Myocyte (in vitro differentiated cells): ENCODE measurements around the gene CELF2. TPM values are rescaled to one million over a fixed set of nuclear protein-coding genes. Genes with fewer than 3 reads are reported as not detected.
A peak's percentile ranks its signal among the peaks of the same experiment; 100 is the strongest.

Experiments
- DNase-seq: peaks from one replicate; pipeline ENCODE4 v3.0.0-alpha.2; 2012; ENCODE audit warnings: low read depth
- total RNA-seq: library from RNA; depleted of rRNA; stranded (reverse); fragments of >200 nt; gene quantifications from 2 replicates; pipeline ENCODE4 v1.2.3, GENCODE V29; 2014

The CELF2 gene
- total RNA-seq, 1 donor from 2014 or later = 71.0 TPM

DNA sequence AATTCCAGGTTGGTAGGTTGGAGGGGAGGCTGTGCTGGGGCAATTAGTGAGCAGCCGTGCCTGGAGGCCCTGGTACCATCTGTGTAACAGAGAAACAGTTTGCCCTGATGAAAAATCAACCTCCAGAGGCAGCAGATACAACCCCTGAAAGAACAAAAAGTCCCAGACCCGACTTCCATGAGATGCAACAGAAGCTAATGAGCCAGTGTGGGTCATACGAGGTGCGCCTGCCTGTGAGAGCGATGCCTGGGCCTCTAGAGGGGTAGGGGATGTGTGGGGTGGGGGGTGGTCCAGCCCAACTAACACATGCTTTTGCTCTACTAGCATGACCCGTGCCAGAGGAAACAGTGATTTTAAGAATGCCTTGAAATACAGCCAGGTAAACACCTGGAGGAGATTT, 39.3 kb downstream of the CELF2 start:
- no peak for DNase-seq

DNA sequence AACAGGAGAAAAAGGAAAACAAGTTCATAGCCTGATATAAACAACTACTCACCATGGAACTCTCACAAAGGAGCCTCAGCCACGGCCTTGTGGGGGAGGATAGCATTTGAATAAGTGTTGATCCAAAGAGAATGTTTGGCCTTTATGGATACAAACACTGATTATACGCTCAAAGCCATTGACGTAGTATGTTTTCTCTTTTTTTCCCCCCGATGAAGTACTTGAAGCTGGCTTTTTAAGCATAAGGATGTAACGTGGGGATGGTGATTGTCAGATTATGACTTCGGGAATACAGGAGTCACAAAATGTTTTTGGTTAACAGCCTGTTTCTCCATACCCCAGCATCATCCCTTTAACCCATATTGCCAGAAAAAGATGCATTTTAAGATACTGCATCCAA, 39.8 kb downstream of the CELF2 start:
- no peak for DNase-seq

GRCh38 chr10:11057994-11058393, 40.3 kb downstream of the CELF2 start:
- DNase-seq = no peak

- DNase-seq = peak; percentile 61
These were observed 41.3 kb downstream of the CELF2 start for GRCh38 chr10:11058965-11059364.

DNA sequence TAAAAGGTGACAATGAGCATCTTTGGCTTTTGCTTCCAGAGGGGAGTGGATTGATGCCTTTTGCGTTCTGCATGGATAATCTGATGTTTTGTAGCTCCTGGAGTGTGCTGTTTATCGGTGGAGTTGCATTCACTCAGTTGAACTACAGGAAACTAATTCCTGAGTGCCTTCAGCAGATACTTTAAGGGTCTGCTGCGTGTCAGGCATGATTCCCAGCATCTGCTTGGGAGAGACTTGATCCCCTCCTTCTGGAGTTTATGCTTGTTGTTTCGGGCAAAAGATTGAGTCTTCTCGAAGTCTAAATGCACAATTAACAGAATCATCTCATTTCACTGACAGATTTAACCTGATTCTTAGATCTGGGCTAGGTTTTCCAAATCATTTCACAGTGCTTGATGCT, 46.2 kb downstream of the CELF2 start:
- DNase-seq = no peak

DNA sequence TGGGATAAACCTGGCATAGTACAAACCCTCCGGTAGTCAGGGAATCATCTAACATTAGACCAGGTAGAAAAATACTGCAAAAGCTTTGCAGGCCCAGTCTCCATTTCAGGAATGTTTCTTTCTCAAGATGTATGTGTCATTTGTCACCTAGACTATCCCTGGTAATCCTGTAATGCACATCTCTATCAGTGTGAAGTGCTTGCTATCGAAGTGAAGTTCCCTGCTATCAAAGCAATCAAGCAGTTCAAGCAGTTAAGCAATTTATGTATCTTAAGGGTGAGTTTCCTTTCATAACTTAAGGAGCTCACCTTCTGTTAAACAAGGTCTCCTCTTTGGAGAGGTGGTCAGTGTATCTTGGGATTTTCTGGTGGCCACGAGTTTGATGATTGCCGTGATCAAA, 47.2 kb downstream of the CELF2 start:
- DNase-seq = no peak

GRCh38 chr10:11065567-11065966, 47.9 kb downstream of the CELF2 start:
- DNase-seq = no peak

GRCh38 chr10:11066520-11066919, 48.8 kb downstream of the CELF2 start:
- DNase-seq = no peak

DNA sequence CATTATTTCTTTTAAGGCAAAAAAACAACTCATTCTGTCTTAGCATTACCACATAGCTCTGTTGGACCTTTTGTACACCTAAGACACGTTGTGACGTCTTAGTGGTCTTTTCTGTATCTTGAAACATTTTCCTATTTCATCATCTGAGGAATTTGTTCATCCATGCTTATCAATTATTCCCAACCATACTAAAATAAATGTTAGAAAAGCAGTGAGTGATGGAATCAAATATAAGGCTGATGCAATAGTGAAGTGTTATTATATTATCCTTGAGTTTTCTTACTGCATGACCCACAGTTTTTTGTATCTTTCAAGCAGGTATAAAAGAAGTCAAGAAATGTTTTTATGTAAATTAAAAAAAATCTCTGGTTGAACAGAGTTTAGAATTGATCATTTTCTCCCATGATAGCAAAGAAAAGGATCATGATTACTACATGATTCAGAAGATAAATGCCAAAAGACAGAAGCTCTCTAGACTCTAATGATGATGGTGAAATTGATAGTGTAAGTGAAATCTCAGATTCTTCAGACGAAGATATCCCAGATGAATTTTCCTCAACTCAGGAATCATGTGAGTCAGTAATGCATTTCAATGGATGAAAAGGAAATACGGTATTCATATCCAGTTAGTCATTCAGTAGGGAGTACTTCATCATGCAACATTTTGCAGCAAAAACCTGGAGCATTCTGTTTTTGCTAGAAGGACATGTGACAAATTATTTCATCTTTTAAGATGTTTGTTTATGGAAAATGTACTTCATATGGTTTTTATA, 51.4 kb downstream of the CELF2 start:
- DNase-seq = no peak

DNA sequence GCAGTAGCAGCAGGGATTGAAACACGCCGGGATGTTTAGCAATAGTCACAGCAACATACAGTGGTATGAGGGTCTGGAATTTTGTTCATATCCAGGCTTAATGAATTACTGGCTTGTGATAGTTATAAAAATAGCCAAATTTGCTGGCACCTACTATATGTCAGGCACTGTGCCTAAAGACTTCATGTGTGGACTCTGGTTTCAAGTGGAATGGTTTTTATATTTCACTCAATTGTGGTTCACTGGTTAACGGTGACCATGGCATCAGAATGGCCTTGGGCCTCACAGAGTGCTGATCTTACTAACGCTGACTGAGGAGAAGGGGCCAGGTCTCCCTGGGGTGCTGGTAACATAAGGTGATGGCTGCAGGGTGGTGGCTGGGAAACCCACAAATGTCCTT, 55.7 kb downstream of the CELF2 start:
- DNase-seq = peak; percentile 15

GRCh38 chr10:11074536-11075267, 57.0 kb downstream of the CELF2 start:
- no peak for DNase-seq

- DNase-seq = no peak
These were observed 58.5 kb downstream of the CELF2 start for GRCh38 chr10:11076221-11076620.

DNA sequence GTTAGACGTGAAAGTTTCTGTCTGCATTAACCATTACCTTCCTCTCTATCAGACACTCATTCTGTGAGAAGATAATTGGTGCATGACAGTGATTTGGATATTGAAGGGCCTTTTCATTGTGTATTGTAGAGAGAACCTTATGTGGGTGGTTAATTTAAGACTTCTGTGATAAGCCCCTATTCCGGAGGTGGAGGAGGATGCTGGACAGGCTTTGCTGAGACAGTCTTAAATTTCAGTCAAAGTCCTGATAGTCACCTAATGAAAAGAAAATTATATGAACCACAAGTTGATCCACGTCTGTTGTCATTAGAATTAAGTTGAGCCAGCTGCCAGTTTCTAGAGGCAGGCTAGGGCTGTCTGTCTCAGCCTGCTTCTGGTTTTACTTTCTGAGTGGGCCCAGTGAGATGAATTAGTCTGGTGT, 62.9 kb downstream of the CELF2 start:
- DNase-seq = peak; percentile 25

- no peak for DNase-seq
These were observed 63.7 kb downstream of the CELF2 start for GRCh38 chr10:11081408-11081807.

DNA sequence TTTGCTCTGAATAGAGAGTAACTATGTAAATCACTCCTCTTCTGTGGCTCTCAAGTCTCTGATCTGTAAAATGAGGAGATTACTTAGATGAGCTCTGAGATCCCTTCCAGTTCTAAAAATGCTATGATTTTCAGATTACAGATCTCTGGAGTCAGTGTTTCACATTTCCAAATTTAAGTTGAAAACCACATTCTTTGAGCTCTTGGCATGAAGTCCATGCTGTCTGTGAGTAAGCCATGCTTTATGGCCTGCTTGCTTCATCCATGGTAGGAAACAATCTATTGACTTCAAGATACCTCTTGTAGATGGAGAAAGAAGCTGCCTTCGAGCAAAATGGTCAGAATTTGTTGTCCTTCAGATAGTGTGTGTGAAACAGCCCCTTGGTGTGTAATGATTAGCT, 64.9 kb downstream of the CELF2 start:
- no peak for DNase-seq

DNA sequence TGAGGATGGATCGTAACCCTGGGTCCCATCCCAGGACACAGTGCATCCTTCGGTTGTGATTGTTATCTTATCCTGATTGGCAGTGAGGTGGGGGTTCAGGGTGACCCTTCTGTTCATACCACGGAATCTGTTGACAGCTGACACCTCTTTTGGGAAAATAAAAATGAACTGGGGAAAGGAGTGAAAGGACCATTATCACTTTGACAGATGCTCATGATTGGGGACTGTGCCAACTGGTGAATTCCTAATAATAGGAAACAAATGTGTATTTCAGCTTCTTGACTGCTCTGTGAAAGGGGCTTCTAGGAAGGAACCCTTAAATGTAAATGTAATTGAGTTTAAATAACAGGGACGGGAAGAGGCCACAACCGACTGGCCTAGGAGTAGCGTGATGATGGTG, 65.4 kb downstream of the CELF2 start:
- DNase-seq = no peak

GRCh38 chr10:11085545-11085944, 67.9 kb downstream of the CELF2 start:
- DNase-seq = no peak

DNA sequence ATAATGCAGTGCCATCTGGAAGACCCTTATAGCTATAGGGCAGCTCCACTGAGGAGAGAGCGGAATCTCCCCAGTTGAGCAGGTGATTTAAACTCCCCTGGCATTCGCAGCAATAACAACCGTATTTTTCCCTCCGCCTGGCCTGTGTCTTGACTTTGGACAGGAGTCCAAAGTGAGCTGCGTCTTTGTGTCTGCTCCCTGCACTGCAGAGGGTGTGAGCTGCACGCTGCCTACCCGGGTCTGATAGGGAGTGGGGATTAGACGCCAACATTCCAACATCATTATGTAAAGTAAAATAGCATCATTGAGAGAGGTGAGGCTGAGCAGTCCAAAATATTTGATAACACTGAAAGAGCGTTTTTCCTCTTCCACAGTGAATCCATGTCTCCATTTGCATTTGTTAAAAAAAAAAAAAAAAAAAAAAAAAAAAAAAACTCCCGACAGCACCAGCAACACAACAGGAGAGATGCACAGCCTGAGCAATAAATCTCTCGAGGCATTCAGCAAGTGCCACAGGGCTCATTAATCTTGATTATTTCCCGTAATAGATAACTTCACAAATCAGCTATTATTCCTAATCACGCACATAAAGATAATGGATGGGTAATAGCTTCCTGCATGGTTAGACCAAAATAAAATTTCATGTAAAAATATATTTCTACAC, 68.6 kb downstream of the CELF2 start:
- DNase-seq = no peak

DNA sequence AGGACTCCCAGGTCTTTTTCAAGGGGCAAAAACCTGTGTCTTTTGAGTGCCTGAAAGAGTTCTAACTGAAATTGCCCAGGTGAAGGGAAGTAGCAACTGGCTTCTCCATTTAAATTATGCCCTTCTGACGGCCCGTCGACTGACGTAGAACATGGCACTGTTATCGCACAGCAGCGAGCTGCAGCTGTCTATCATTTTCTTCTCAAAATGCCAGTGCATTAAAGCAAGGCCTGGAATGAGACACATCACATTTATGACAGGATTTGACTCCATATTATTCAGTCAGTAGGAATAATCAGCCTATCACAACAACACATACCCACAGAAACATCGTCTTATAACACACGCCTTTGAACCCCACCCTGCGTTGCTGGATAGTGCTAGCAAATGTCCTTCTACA, 69.7 kb downstream of the CELF2 start:
- no peak for DNase-seq

DNA sequence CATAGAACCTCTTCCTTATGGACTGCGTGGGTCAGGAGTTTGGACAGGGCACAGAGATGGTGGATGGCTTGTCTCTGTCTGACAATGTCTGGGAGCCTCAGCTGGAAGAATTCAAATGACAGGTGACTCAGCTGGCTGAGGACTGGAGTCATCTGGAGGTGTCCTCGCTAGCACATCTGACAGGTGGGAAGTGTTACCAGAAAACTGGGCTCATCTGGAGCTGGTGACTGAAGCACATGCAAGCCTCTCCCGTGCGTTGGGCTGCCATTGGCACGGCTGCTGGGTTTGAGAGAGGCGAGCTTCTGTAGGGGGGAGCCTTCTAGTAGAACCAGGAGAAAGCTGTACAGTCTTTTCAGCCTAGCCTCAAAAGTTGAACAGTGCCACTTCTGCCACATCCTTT, 71.0 kb downstream of the CELF2 start:
- peak; percentile 12 for DNase-seq

GRCh38 chr10:11089272-11089671, 71.6 kb downstream of the CELF2 start:
- no peak for DNase-seq

DNA sequence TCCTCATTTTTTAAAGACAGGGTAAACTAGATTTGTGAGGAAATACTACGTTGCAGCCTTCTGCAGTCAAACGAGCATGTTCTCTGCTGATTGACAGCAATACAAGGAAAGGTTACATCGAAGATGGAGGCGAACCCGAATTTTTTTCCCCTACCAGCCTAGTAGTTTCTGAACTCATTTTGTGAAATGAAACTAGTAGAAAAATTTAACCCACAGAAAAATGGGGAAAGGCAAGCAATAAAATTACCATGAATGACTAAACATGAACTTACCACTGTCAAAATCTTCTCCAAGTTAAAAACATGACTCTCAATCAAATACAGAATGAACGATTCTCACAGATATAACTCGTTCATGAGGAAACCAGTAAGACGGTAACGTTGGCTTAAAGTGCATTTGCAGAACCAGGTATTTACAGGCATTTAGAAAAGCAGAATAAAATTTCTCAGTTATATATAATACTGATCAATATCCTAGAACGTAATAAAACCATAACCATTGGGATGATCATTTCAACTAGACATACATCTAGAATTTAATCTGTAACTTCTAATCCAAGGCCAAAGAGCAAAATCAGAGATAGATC, 73.9 kb downstream of the CELF2 start:
- DNase-seq = no peak
